Measurements from ENCODE around the gene PMVK. TPM values are rescaled to one million over a fixed set of nuclear protein-coding genes. Genes with fewer than 3 reads are reported as not detected.

Gene PMVK
- total RNA-seq, 1 experiment from 2014 or later = 26.8 TPM

DNA sequence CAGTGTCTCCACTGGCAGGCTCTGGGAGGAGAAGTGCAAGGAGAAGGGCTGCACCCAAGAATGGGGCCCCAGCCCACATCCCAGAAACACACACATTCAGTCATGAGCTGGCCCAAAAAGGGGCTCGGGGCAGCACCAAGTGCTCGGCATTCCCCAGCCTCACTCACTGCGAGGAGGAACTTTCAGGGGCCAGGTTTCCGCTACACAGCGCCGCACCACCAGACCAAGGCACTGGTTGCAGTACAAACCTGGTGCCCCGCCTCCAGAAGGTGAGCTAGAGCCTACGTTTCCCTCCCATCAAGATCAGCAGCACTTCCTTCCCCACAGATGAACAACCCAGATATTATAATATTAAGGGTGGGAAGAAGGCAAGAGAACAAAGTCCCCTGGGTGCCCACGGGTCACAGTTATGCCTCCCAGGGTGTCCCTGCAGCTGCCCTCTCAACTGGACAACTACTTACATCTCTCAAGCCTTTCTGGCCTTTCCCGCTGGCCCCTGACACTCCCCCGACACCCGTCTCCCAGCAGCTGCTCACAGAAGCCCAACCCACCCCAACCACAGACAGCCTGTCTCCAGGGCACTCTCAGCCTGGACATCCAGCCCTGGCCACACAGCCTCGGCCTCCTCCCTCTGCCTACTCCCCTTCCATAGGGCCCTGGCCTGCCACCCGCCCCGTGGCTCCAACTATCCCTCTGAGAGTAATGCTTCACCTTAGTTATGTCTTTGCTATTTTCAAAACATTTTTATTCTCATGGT is 15.6 kb upstream of the PMVK start:
- DNase-seq (ENCODE audit: low spot score) (no peak), ATAC-seq (no peak)
- POLR2A ChIA-PET = interaction anchor here (0.6 to 1.4 kb wide), 2 partner anchors 19 to 143 kb away, joined by 3 to 5 read pairs; partner anchors contain the start of gene SHC1
- Mint-ChIP-seq H3K4me1 (peaks cover 41% of the 10 kb centered on the region), H3K36me3 (no peaks in the 10 kb centered on the region), H3K27ac (no peak overlapping the region), H3K9me3 (no peaks in the 10 kb centered on the region), H3K27me3 (ENCODE audit: low read depth) (no peaks in the 10 kb centered on the region), H3K4me3 (no peak overlapping the region)
- TF ChIP-seq, protein P1, sequence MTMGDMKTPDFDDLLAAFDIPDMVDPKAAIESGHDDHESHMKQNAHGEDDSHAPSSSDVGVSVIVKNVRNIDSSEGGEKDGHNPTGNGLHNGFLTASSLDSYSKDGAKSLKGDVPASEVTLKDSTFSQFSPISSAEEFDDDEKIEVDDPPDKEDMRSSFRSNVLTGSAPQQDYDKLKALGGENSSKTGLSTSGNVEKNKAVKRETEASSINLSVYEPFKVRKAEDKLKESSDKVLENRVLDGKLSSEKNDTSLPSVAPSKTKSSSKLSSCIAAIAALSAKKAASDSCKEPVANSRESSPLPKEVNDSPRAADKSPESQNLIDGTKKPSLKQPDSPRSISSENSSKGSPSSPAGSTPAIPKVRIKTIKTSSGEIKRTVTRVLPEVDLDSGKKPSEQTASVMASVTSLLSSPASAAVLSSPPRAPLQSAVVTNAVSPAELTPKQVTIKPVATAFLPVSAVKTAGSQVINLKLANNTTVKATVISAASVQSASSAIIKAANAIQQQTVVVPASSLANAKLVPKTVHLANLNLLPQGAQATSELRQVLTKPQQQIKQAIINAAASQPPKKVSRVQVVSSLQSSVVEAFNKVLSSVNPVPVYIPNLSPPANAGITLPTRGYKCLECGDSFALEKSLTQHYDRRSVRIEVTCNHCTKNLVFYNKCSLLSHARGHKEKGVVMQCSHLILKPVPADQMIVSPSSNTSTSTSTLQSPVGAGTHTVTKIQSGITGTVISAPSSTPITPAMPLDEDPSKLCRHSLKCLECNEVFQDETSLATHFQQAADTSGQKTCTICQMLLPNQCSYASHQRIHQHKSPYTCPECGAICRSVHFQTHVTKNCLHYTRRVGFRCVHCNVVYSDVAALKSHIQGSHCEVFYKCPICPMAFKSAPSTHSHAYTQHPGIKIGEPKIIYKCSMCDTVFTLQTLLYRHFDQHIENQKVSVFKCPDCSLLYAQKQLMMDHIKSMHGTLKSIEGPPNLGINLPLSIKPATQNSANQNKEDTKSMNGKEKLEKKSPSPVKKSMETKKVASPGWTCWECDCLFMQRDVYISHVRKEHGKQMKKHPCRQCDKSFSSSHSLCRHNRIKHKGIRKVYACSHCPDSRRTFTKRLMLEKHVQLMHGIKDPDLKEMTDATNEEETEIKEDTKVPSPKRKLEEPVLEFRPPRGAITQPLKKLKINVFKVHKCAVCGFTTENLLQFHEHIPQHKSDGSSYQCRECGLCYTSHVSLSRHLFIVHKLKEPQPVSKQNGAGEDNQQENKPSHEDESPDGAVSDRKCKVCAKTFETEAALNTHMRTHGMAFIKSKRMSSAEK (CRISPR knock-in tag; IDR thresholded peaks at IDR 0.05; ENCODE audit: borderline replicate concordance) = no peak
- TF ChIP-seq TCF7 (CRISPR knock-in tag; IDR thresholded peaks at IDR 0.05; ENCODE audit: low read depth) (no peak), CBFB (CRISPR knock-in tag; IDR thresholded peaks at IDR 0.05; ENCODE audit: low read depth) (no peak), FOXP1 (CRISPR knock-in tag; IDR thresholded peaks at IDR 0.05; ENCODE audit: borderline replicate concordance) (no peak), ETV6 (CRISPR knock-in tag; IDR thresholded peaks at IDR 0.05) (no peak), OVOL2 (CRISPR knock-in tag; IDR thresholded peaks at IDR 0.05; ENCODE audit: borderline replicate concordance) (no peak), ATF1 (CRISPR knock-in tag; IDR thresholded peaks at IDR 0.05) (no peak), HMGA2 (CRISPR knock-in tag; IDR thresholded peaks at IDR 0.05) (no peak), SP1 (CRISPR knock-in tag; conservative IDR thresholded peaks at IDR 0.05) (no peak), ESRRA (CRISPR knock-in tag; IDR thresholded peaks at IDR 0.05; ENCODE audit: borderline replicate concordance) (no peak), NFE2L1 (CRISPR knock-in tag; IDR thresholded peaks at IDR 0.05) (no peak), NFYB (CRISPR knock-in tag; conservative IDR thresholded peaks at IDR 0.05; ENCODE audit: low read depth) (no peak)
- TF ChIP-seq, protein P2, sequence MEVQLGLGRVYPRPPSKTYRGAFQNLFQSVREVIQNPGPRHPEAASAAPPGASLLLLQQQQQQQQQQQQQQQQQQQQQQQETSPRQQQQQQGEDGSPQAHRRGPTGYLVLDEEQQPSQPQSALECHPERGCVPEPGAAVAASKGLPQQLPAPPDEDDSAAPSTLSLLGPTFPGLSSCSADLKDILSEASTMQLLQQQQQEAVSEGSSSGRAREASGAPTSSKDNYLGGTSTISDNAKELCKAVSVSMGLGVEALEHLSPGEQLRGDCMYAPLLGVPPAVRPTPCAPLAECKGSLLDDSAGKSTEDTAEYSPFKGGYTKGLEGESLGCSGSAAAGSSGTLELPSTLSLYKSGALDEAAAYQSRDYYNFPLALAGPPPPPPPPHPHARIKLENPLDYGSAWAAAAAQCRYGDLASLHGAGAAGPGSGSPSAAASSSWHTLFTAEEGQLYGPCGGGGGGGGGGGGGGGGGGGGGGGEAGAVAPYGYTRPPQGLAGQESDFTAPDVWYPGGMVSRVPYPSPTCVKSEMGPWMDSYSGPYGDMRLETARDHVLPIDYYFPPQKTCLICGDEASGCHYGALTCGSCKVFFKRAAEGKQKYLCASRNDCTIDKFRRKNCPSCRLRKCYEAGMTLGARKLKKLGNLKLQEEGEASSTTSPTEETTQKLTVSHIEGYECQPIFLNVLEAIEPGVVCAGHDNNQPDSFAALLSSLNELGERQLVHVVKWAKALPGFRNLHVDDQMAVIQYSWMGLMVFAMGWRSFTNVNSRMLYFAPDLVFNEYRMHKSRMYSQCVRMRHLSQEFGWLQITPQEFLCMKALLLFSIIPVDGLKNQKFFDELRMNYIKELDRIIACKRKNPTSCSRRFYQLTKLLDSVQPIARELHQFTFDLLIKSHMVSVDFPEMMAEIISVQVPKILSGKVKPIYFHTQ (CRISPR knock-in tag; IDR thresholded peaks at IDR 0.05) = no peak
- TF ChIP-seq, protein P3, sequence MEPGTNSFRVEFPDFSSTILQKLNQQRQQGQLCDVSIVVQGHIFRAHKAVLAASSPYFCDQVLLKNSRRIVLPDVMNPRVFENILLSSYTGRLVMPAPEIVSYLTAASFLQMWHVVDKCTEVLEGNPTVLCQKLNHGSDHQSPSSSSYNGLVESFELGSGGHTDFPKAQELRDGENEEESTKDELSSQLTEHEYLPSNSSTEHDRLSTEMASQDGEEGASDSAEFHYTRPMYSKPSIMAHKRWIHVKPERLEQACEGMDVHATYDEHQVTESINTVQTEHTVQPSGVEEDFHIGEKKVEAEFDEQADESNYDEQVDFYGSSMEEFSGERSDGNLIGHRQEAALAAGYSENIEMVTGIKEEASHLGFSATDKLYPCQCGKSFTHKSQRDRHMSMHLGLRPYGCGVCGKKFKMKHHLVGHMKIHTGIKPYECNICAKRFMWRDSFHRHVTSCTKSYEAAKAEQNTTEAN (CRISPR knock-in tag; IDR thresholded peaks at IDR 0.05) = no peak
- TF ChIP-seq, protein P4, sequence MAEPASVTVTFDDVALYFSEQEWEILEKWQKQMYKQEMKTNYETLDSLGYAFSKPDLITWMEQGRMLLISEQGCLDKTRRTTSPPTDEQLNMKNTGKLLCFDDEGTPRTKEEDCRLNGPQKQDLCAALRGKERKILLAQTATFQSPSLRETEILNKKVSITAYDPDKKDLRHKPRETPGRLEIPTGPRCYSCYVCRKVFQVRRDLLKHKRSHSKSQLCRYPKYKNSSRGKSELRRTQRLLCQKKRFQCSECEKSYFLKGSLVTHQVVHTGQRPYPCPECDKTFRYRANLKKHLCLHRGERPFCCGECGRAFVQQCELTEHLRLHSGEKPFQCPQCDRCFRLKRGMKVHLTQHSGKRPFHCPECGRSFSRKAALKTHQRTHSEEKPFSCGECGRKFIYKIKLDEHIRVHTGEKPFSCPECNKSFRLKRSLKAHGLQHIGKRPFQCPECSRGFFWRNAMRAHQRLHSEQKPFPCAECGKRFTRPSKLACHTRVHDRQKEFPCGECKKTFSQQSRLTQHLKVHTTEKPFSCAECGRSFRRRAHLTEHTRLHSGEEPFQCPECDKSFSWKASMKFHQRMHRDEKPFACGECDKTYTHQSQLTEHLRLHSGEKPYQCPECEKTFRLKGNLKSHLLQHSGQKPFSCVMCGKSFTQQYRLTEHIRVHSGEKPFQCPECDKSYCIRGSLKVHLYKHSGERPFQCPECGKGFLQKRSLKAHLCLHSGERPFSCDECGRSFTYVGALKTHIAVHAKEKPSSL (CRISPR knock-in tag; conservative IDR thresholded peaks at IDR 0.05) = no peak
- TF ChIP-seq, protein P5, sequence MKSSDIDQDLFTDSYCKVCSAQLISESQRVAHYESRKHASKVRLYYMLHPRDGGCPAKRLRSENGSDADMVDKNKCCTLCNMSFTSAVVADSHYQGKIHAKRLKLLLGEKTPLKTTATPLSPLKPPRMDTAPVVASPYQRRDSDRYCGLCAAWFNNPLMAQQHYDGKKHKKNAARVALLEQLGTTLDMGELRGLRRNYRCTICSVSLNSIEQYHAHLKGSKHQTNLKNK (CRISPR knock-in tag; IDR thresholded peaks at IDR 0.05) = no peak
- TF ChIP-seq, protein P6, sequence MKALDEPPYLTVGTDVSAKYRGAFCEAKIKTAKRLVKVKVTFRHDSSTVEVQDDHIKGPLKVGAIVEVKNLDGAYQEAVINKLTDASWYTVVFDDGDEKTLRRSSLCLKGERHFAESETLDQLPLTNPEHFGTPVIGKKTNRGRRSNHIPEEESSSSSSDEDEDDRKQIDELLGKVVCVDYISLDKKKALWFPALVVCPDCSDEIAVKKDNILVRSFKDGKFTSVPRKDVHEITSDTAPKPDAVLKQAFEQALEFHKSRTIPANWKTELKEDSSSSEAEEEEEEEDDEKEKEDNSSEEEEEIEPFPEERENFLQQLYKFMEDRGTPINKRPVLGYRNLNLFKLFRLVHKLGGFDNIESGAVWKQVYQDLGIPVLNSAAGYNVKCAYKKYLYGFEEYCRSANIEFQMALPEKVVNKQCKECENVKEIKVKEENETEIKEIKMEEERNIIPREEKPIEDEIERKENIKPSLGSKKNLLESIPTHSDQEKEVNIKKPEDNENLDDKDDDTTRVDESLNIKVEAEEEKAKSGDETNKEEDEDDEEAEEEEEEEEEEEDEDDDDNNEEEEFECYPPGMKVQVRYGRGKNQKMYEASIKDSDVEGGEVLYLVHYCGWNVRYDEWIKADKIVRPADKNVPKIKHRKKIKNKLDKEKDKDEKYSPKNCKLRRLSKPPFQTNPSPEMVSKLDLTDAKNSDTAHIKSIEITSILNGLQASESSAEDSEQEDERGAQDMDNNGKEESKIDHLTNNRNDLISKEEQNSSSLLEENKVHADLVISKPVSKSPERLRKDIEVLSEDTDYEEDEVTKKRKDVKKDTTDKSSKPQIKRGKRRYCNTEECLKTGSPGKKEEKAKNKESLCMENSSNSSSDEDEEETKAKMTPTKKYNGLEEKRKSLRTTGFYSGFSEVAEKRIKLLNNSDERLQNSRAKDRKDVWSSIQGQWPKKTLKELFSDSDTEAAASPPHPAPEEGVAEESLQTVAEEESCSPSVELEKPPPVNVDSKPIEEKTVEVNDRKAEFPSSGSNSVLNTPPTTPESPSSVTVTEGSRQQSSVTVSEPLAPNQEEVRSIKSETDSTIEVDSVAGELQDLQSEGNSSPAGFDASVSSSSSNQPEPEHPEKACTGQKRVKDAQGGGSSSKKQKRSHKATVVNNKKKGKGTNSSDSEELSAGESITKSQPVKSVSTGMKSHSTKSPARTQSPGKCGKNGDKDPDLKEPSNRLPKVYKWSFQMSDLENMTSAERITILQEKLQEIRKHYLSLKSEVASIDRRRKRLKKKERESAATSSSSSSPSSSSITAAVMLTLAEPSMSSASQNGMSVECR (CRISPR knock-in tag; IDR thresholded peaks at IDR 0.05; ENCODE audit: borderline replicate concordance) = no peak
- CTCF ChIA-PET = interaction anchor here (0.7 to 2.3 kb wide), 3 partner anchors 41 to 93 kb away, joined by 3 to 7 read pairs (median 4); partner anchors contain the start of gene LENEP
